Fibroblast of pulmonary artery (primary cell): ENCODE results near the gene TMEM44.
A peak's percentile ranks its signal among the peaks of the same experiment; 100 is the strongest.
"Not testable (repeated sequence)": the region's sequence is repeated elsewhere in the genome, so short reads cannot be mapped to it uniquely, and the experiment has no call there.

ENCODE experiments used
- DNase-seq: peaks from one replicate; pipeline ENCODE4 v3.0.0-alpha.2; 2010; ENCODE audit warnings: low read depth
- H3K4me3 ChIP-seq: replicated peaks from 2 replicates; pipeline ENCODE4 v1.5.1; 2011; ENCODE audit warnings: low read depth, mild to moderate bottlenecking, control low read depth, low read length, moderate library complexity
- CTCF ChIP-seq: IDR thresholded peaks from 2 replicates; pipeline ENCODE4 v1.5.1; 2011; ENCODE audit warnings: mild to moderate bottlenecking, control low read depth, low read length, inconsistent platforms; ENCODE audit errors: missing control alignments

Gene TMEM44

GRCh38 chr3:194632809-194633348 lies 340 bp downstream of the TMEM44 start:
- TF ChIP-seq CTCF: no peak
- peak; percentile 59 for DNase-seq
- H3K4me3 ChIP-seq: peak overlapping the region; percentile 79

- H3K4me3 ChIP-seq: peak overlapping the region; percentile 79
- TF ChIP-seq CTCF: no peak
- no peak for DNase-seq
These were observed 902 bp downstream of the TMEM44 start for GRCh38 chr3:194632226-194632808.

- no peak for DNase-seq
- no peak for TF ChIP-seq CTCF
- H3K4me3 ChIP-seq: peak overlapping the region; percentile 79
These were observed 1.5 kb downstream of the TMEM44 start for GRCh38 chr3:194631696-194632095.

GRCh38 chr3:194630681-194631080 lies 2.5 kb downstream of the TMEM44 start:
- not testable (repeated sequence) for DNase-seq, H3K4me3 ChIP-seq

GRCh38 chr3:194624956-194625355 lies 8.3 kb downstream of the TMEM44 start:
- DNase-seq: no peak
- TF ChIP-seq CTCF: no peak
- no peak overlapping the region for H3K4me3 ChIP-seq

- H3K4me3 ChIP-seq: no peak overlapping the region
- no peak for DNase-seq
- TF ChIP-seq CTCF: no peak
These were observed 9.5 kb downstream of the TMEM44 start for GRCh38 chr3:194623449-194624290.

- no peak for TF ChIP-seq CTCF
- no peak for DNase-seq
- H3K4me3 ChIP-seq: no peak overlapping the region
These were observed 10.4 kb downstream of the TMEM44 start for GRCh38 chr3:194622621-194623340.
